ENCODE results near the gene IL18BP.

GRCh38 chr11:72045849-72046248 lies 47.1 kb downstream of the IL18BP start:
- no peak for TF ChIP-seq POLR2A (IDR thresholded peaks at IDR 0.05; ENCODE audit: low read length)
- no peak for TF ChIP-seq GATA1 (IDR thresholded peaks at IDR 0.05; ENCODE audit: low read depth, low read length)
